Mucosa of stomach (tissue), 1 donor: Measurements from ENCODE around the gene LRP1.

ENCODE experiments used
- H3K27me3 ChIP-seq: one replicate; pipeline ENCODE4 v1.7.0; 2013; ENCODE audit warnings: mild to moderate bottlenecking, low read length; ENCODE audit not compliant: control insufficient read depth, insufficient read depth
- H3K36me3 ChIP-seq: one replicate; pipeline ENCODE4 v1.7.0; 2013; ENCODE audit warnings: low read length; ENCODE audit not compliant: control insufficient read depth, insufficient read depth
- H3K4me1 ChIP-seq: one replicate; pipeline ENCODE4 v1.7.0; 2013; ENCODE audit warnings: mild to moderate bottlenecking, low read length; ENCODE audit not compliant: control insufficient read depth, insufficient read depth
- H3K4me3 ChIP-seq: one replicate; pipeline ENCODE4 v1.7.0; 2013; ENCODE audit warnings: low read length
- H3K9ac ChIP-seq: one replicate; pipeline ENCODE4 v1.7.0; 2013; ENCODE audit warnings: mild to moderate bottlenecking, low read length, moderate library complexity
- H3K9me3 ChIP-seq: one replicate; pipeline ENCODE4 v1.7.0; 2013; ENCODE audit warnings: mild to moderate bottlenecking, low read length, moderate library complexity; ENCODE audit not compliant: control insufficient read depth
- donor health status: Pancreatic carcinoma.

LRP1 gene

GRCh38 chr12:57157588-57158173 is 29.4 kb downstream of the LRP1 start:
- Histone ChIP-seq H3K9ac (no peak overlapping the region), H3K27me3 (no peaks in the 10 kb centered on the region), H3K4me3 (no peak overlapping the region), H3K9me3 (no peaks in the 10 kb centered on the region), H3K4me1 (peaks cover 6% of the 10 kb centered on the region), H3K36me3 (peaks cover 27% of the 10 kb centered on the region)

GRCh38 chr12:57158186-57158585 is 29.9 kb downstream of the LRP1 start:
- peaks cover 29% of the 10 kb centered on the region for H3K36me3 ChIP-seq
- H3K27me3 ChIP-seq, result no peaks in the 10 kb centered on the region
- no peaks in the 10 kb centered on the region for H3K9me3 ChIP-seq
- H3K9ac ChIP-seq, result no peak overlapping the region
- H3K4me3 ChIP-seq, result no peak overlapping the region
- peaks cover 3% of the 10 kb centered on the region for H3K4me1 ChIP-seq

- no peak overlapping the region for H3K4me3 ChIP-seq
- H3K27me3 ChIP-seq, result no peaks in the 10 kb centered on the region
- no peaks in the 10 kb centered on the region for H3K9me3 ChIP-seq
- H3K36me3 ChIP-seq, result peaks cover 29% of the 10 kb centered on the region
- H3K9ac ChIP-seq, result no peak overlapping the region
- H3K4me1 ChIP-seq, result no peaks in the 10 kb centered on the region
These were observed 30.4 kb downstream of the LRP1 start for GRCh38 chr12:57158665-57159064.

- H3K36me3 ChIP-seq, result peaks cover 24% of the 10 kb centered on the region
- H3K27me3 ChIP-seq, result no peaks in the 10 kb centered on the region
- H3K9ac ChIP-seq, result no peak overlapping the region
- H3K4me1 ChIP-seq, result no peaks in the 10 kb centered on the region
- H3K4me3 ChIP-seq, result no peak overlapping the region
- H3K9me3 ChIP-seq, result no peaks in the 10 kb centered on the region
These were observed 31.0 kb downstream of the LRP1 start for GRCh38 chr12:57159311-57159710.

GRCh38 chr12:57160040-57160439 is 31.8 kb downstream of the LRP1 start:
- no peaks in the 10 kb centered on the region for H3K27me3 ChIP-seq
- H3K4me1 ChIP-seq, result no peaks in the 10 kb centered on the region
- no peak overlapping the region for H3K4me3 ChIP-seq
- H3K9ac ChIP-seq, result no peak overlapping the region
- peaks cover 17% of the 10 kb centered on the region for H3K36me3 ChIP-seq
- H3K9me3 ChIP-seq, result no peaks in the 10 kb centered on the region

GRCh38 chr12:57160741-57161140 is 32.5 kb downstream of the LRP1 start:
- Histone ChIP-seq H3K9me3 (no peaks in the 10 kb centered on the region), H3K27me3 (no peaks in the 10 kb centered on the region), H3K4me1 (no peaks in the 10 kb centered on the region), H3K9ac (no peak overlapping the region), H3K36me3 (peaks cover 14% of the 10 kb centered on the region), H3K4me3 (no peak overlapping the region)

GRCh38 chr12:57161491-57161890 is 33.2 kb downstream of the LRP1 start:
- no peak overlapping the region for H3K4me3 ChIP-seq
- H3K4me1 ChIP-seq, result no peaks in the 10 kb centered on the region
- no peak overlapping the region for H3K9ac ChIP-seq
- no peaks in the 10 kb centered on the region for H3K9me3 ChIP-seq
- H3K27me3 ChIP-seq, result no peaks in the 10 kb centered on the region
- peaks cover 19% of the 10 kb centered on the region for H3K36me3 ChIP-seq

GRCh38 chr12:57162553-57163125 is 34.4 kb downstream of the LRP1 start:
- peaks cover 18% of the 10 kb centered on the region for H3K36me3 ChIP-seq
- H3K9ac ChIP-seq, result no peak overlapping the region
- H3K9me3 ChIP-seq, result no peaks in the 10 kb centered on the region
- no peak overlapping the region for H3K4me3 ChIP-seq
- H3K27me3 ChIP-seq, result no peaks in the 10 kb centered on the region
- no peaks in the 10 kb centered on the region for H3K4me1 ChIP-seq

- H3K36me3 ChIP-seq, result peaks cover 18% of the 10 kb centered on the region
- no peak overlapping the region for H3K9ac ChIP-seq
- H3K9me3 ChIP-seq, result no peaks in the 10 kb centered on the region
- no peaks in the 10 kb centered on the region for H3K27me3 ChIP-seq
- no peak overlapping the region for H3K4me3 ChIP-seq
- no peaks in the 10 kb centered on the region for H3K4me1 ChIP-seq
These were observed 36.2 kb downstream of the LRP1 start for GRCh38 chr12:57164454-57164853.

GRCh38 chr12:57164966-57165625 is 36.8 kb downstream of the LRP1 start:
- Histone ChIP-seq H3K9ac (no peak overlapping the region), H3K36me3 (peaks cover 18% of the 10 kb centered on the region), H3K27me3 (no peaks in the 10 kb centered on the region), H3K9me3 (no peaks in the 10 kb centered on the region), H3K4me3 (no peak overlapping the region), H3K4me1 (no peaks in the 10 kb centered on the region)

GRCh38 chr12:57165741-57166140 is 37.5 kb downstream of the LRP1 start:
- Histone ChIP-seq H3K36me3 (peaks cover 15% of the 10 kb centered on the region), H3K4me1 (no peaks in the 10 kb centered on the region), H3K4me3 (no peak overlapping the region), H3K9ac (no peak overlapping the region), H3K9me3 (no peaks in the 10 kb centered on the region), H3K27me3 (no peaks in the 10 kb centered on the region)

- Histone ChIP-seq H3K36me3 (peaks cover 11% of the 10 kb centered on the region), H3K4me1 (no peaks in the 10 kb centered on the region), H3K27me3 (no peaks in the 10 kb centered on the region), H3K9ac (no peak overlapping the region), H3K4me3 (no peak overlapping the region), H3K9me3 (no peaks in the 10 kb centered on the region)
These were observed 38.7 kb downstream of the LRP1 start for GRCh38 chr12:57166971-57167371.
